K562 (cell line): ENCODE data around the gene PITHD1. TPM values are rescaled to one million over a fixed set of nuclear protein-coding genes. Genes with fewer than 3 reads are reported as not detected.

Experiments
- BRF1 ChIP-seq: IDR thresholded peaks from 3 replicates; pipeline ENCODE4 v1.6.1; 2011; ENCODE audit warnings: borderline replicate concordance, mild to moderate bottlenecking; ENCODE audit not compliant: insufficient read length; ENCODE audit errors: extremely low read depth
- C11orf30 ChIP-seq: fragments of 450-650 bp; IDR thresholded peaks from 2 replicates; pipeline ENCODE4 v1.6.1; 2016; ENCODE audit warnings: low read depth, mild to moderate bottlenecking
- CBX5 ChIP-seq: IDR thresholded peaks from 2 replicates; pipeline ENCODE4 v1.6.1; 2014; ENCODE audit warnings: low read depth, borderline replicate concordance
- CGGBP1 ChIP-seq: fragments of 250-450 bp; sonication (Bioruptor Pico); IDR thresholded peaks from 2 replicates; pipeline ENCODE4 v1.9.0; 2021; ENCODE audit warnings: mild to moderate bottlenecking
- COPS2 ChIP-seq: fragments of 450-650 bp; conservative IDR thresholded peaks from 2 replicates; pipeline ENCODE4 v1.6.1; 2016; ENCODE audit warnings: mild to moderate bottlenecking, moderate library complexity
- CREM ChIP-seq: IDR thresholded peaks from 2 replicates; pipeline ENCODE4 v1.6.1; 2014; ENCODE audit warnings: antibody characterized with exemption, low read depth
- ETV6 ChIP-seq, 3 experiments: fragments of 150-350 bp in 1 of 3; sonication (generic) in 1 of 3; formaldehyde crosslinking in 1 of 3; IDR thresholded peaks; 2 replicates each; pipeline versions ENCODE4 v1.6.1 to v1.8.0; 2014 to 2022; ENCODE audit warnings: borderline replicate concordance in 2 of 3, low read depth in 2 of 3, antibody characterized with exemption in 1 of 3, low read length in 1 of 3, mild to moderate bottlenecking in 1 of 3, missing genetic modification reagents in 1 of 3
- GTF2A2 ChIP-seq: IDR thresholded peaks from 2 replicates; pipeline ENCODE4 v1.6.1; 2016; ENCODE audit warnings: mild to moderate bottlenecking, missing genetic modification characterization, missing compliant biosample characterization
- HDAC6 ChIP-seq: IDR thresholded peaks from 2 replicates; pipeline ENCODE4 v1.6.1; 2012; ENCODE audit warnings: low read depth, mild to moderate bottlenecking, control low read depth, inconsistent platforms, low read length, moderate library complexity
- HNRNPLL ChIP-seq: fragments of 200-400 bp; formaldehyde crosslinking; IDR thresholded peaks from 2 replicates; pipeline ENCODE4 v1.6.1; 2017; ENCODE audit warnings: low read length, low read depth, mild to moderate bottlenecking; ENCODE audit not compliant: poor library complexity, severe bottlenecking
- IRF2 ChIP-seq: sonication (generic); formaldehyde crosslinking; IDR thresholded peaks from 2 replicates; pipeline ENCODE4 v1.8.1; 2022; ENCODE audit warnings: mild to moderate bottlenecking, missing genetic modification reagents
- JUN ChIP-seq, 2 experiments: sonication (generic) in 1 of 2; formaldehyde crosslinking in 1 of 2; IDR thresholded peaks; 2 replicates each; pipeline versions ENCODE4 v1.6.1 to v1.8.0; 2012 to 2022; ENCODE audit warnings: borderline replicate concordance in 2 of 2, mild to moderate bottlenecking in 2 of 2, improper control_type of control experiment in 1 of 2, low read depth in 1 of 2, low read length in 1 of 2, missing genetic modification reagents in 1 of 2
- L3MBTL2 ChIP-seq: fragments of 450-650 bp; IDR thresholded peaks from 2 replicates; pipeline ENCODE4 v1.6.1; 2016; ENCODE audit warnings: mild to moderate bottlenecking, moderate library complexity
- PURB ChIP-seq: sonication (generic); formaldehyde crosslinking; IDR thresholded peaks from 2 replicates; pipeline ENCODE4 v1.9.0; 2021; ENCODE audit warnings: low read depth, mild to moderate bottlenecking, missing genetic modification reagents
- RBM25 ChIP-seq: fragments of 200-400 bp; formaldehyde crosslinking; IDR thresholded peaks from 2 replicates; pipeline ENCODE4 v1.6.1; 2018; ENCODE audit warnings: low read length, low read depth, moderate library complexity; ENCODE audit not compliant: severe bottlenecking
- SMARCE1 ChIP-seq: fragments of 450-650 bp; IDR thresholded peaks from 2 replicates; pipeline ENCODE4 v1.7.1; 2016; ENCODE audit warnings: mild to moderate bottlenecking
- SP1 ChIP-seq: sonication (generic); formaldehyde crosslinking; IDR thresholded peaks from 2 replicates; pipeline ENCODE4 v1.8.1; 2022; ENCODE audit warnings: mild to moderate bottlenecking, missing genetic modification reagents
- SREBF1 ChIP-seq: fragments of 150-350 bp; IDR thresholded peaks from 2 replicates; pipeline ENCODE4 v1.6.1; 2014; ENCODE audit warnings: antibody characterized with exemption, low read depth, low read length, borderline replicate concordance
- TGIF2 ChIP-seq: sonication (generic); formaldehyde crosslinking; IDR thresholded peaks from 2 replicates; pipeline ENCODE4 v1.8.1; 2022; ENCODE audit warnings: mild to moderate bottlenecking, missing genetic modification reagents, moderate library complexity
- YY1 ChIP-seq, 3 experiments: IDR thresholded peaks; 2 replicates each; pipeline ENCODE4 v1.6.1; 2011; ENCODE audit warnings: low read length in 2 of 3, mild to moderate bottlenecking in 2 of 3, moderate library complexity in 2 of 3, borderline replicate concordance in 1 of 3, control low read depth in 1 of 3, low read depth in 1 of 3; ENCODE audit not compliant: insufficient read depth in 3 of 3, insufficient replicate concordance in 2 of 3, control insufficient read depth in 1 of 3, insufficient read length in 1 of 3; ENCODE audit errors: extremely low read depth in 1 of 3
- ZFX ChIP-seq: sonication (generic); formaldehyde crosslinking; IDR thresholded peaks from 2 replicates; pipeline ENCODE4 v1.8.0; 2022; ENCODE audit warnings: mild to moderate bottlenecking, missing genetic modification reagents, moderate library complexity
- ZNF174 ChIP-seq: fragments of 250-450 bp; sonication (Bioruptor Pico); IDR thresholded peaks from 2 replicates; pipeline ENCODE4 v1.4.0; 2020; ENCODE audit warnings: mild to moderate bottlenecking
- ZNF24 ChIP-seq: fragments of 450-650 bp; IDR thresholded peaks from 2 replicates; pipeline ENCODE4 v1.6.1; 2016
- ZNF311 ChIP-seq: fragments of 250-450 bp; sonication (Bioruptor Pico); IDR thresholded peaks from 2 replicates; pipeline ENCODE4 v1.4.0; 2020; ENCODE audit warnings: mild to moderate bottlenecking, moderate library complexity
- ZNF584 ChIP-seq: fragments of 200-800 bp; sonication (Bioruptor generic); IDR thresholded peaks from 2 replicates; pipeline ENCODE4 v1.6.1; 2016; ENCODE audit warnings: low read depth, mild to moderate bottlenecking, missing genetic modification characterization, missing compliant biosample characterization
- polyA plus RNA-seq, 8 experiments: library from polyadenylated mRNA; depleted of rRNA in 4 of 8; stranded (reverse) in 5 of 8; unstranded in 3 of 8; fragments of >200 nt; fragmentation: Nextera tagmentation in 2 of 8; fragmentation: Illumina TruSeq in 1 of 8; extraction: Ambion mirVana in 2 of 8; extraction: Trizol in 1 of 8; gene quantifications; 2 replicates each; pipeline versions ENCODE4 v1.2.1 to v1.2.3, GENCODE V29; 2011 to 2014; ENCODE audit warnings: inconsistent platforms in 1 of 8, missing spikeins in 1 of 8
- total RNA-seq, 7 experiments: library from RNA; depleted of rRNA in 6 of 7; stranded (reverse); fragments of >200 nt in 6 of 7; fragmentation: Illumina TruSeq in 2 of 7; extraction: Trizol in 2 of 7; gene quantifications; 2 replicates each; pipeline versions ENCODE4 v1.2.1 to v1.2.3, GENCODE V29; 2011 to 2021; ENCODE audit warnings: low replicate concordance in 1 of 7
- TF ChIP-seq, protein P1 (sequence below): fragments of 450-650 bp; IDR thresholded peaks from one replicate; pipeline ENCODE4 v1.6.1; 2018; ENCODE audit warnings: mild to moderate bottlenecking, moderate library complexity; ENCODE audit not compliant: partially characterized antibody

The PITHD1 gene
- total and polyA plus RNA-seq, 9 of the 15 experiments (the other 6 are each of a cell fraction or from before 2014, with no cell fraction given), result 46.5 to 175 (median 149) TPM

DNA sequence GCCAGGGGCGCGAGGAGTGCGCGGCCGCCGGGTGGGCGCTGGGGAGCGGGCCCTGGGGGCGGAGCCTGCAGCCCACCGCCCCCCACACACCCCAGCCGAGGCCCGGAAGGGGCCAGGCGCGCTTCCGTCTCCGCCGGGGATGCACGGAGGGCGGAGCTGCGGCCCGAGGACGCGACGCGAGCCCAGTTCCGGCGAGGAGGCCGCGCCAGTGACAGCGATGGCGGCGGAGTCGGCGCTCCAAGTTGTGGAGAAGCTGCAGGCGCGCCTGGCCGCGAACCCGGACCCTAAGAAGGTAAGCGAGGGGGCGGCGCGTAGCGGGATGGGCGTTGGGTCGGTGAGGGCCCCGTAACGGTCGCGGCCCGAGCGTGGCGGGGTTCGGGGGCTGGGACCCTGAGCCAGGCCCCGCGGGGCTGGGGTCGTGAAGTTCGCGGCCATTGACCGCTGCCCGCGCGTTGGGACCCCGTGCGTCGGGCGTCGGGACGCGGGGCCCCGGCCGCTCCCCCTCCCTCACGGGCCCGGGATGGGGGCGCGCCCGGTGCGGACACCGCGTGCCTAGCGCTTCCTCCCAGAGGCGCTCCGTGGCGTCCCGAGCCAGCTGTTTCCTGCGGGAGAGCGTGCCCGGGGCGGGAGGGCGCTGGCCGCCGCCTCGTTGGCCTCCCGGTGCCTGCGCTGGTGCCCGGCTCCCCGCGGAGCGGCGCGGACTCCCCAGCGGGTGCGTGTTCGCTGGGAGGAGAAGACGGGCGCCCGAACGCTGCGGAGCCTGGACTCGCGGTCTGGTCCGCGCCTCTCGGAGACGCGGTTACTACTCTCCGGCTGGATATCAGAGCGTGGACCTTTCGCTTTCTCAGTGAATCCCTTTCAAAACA, 34.7 kb upstream of the PITHD1 start, which contains the start of gene ELOA (continued):
- TF ChIP-seq RBM25, result no peak
- no peak for TF ChIP-seq GTF2A2 (tag)
- no peak for TF ChIP-seq ZNF584 (CRISPR knock-in tag)
- peak; percentile 30 for TF ChIP-seq HNRNPLL
- TF ChIP-seq ETV6 (IDR thresholded peaks at IDR 0.05; ENCODE audit: borderline replicate concordance in 1 of 2, low read depth in 2 of 2, low read length in 1 of 2), result peak in 1 of 2 experiments; percentile 22; a peak in 1 of 4 replicates
- peak; percentile 13; the same call in 1 of the 2 replicates for TF ChIP-seq ETV6 (CRISPR knock-in tag; IDR thresholded peaks at IDR 0.05; ENCODE audit: borderline replicate concordance)
- peak; percentile 10; the same call in 1 of the 2 replicates for TF ChIP-seq IRF2 (CRISPR knock-in tag)
- no peak for TF ChIP-seq COPS2
- no peak for TF ChIP-seq SREBF1
- no peak for TF ChIP-seq ZNF311 (CRISPR knock-in tag)
- TF ChIP-seq CGGBP1 (CRISPR knock-in tag), result peak; percentile 67; the same call in 1 of the 2 replicates
- peak; percentile 88 for TF ChIP-seq CREM
- TF ChIP-seq L3MBTL2, result peak; percentile 59; the same call in 1 of the 2 replicates
- TF ChIP-seq SMARCE1, result no peak
- 0 out of 2 replicates have a peak, but pooled peaks have one; percentile 17 for TF ChIP-seq CBX5
- 0 out of 2 replicates have a peak, but pooled peaks have one; percentile 10 for TF ChIP-seq HDAC6
- no peak for TF ChIP-seq ZNF24
- peak; percentile 87; the same call in 1 of the 2 replicates for TF ChIP-seq TGIF2 (CRISPR knock-in tag)
- TF ChIP-seq YY1 (IDR thresholded peaks at IDR 0.05; ENCODE audit: borderline replicate concordance in 1 of 3, control insufficient read depth in 1 of 3, extremely low read depth in 1 of 3, insufficient read depth in 3 of 3, insufficient read length in 1 of 3, insufficient replicate concordance in 2 of 3, low read depth in 1 of 3, low read length in 2 of 3), result peak; percentile 69 to 95 (median 92)
- peak; percentile 83 for TF ChIP-seq C11orf30
- TF ChIP-seq SP1, result no peak; the same call in 1 of the 2 replicates
- no peak for TF ChIP-seq PURB (CRISPR knock-in tag)
- TF ChIP-seq, protein P1, sequence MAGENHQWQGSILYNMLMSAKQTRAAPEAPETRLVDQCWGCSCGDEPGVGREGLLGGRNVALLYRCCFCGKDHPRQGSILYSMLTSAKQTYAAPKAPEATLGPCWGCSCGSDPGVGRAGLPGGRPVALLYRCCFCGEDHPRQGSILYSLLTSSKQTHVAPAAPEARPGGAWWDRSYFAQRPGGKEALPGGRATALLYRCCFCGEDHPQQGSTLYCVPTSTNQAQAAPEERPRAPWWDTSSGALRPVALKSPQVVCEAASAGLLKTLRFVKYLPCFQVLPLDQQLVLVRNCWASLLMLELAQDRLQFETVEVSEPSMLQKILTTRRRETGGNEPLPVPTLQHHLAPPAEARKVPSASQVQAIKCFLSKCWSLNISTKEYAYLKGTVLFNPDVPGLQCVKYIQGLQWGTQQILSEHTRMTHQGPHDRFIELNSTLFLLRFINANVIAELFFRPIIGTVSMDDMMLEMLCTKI, result no peak
- peak; percentile 85 for TF ChIP-seq ZFX (CRISPR knock-in tag)
- peak; percentile 12; the same call in 1 of the 2 replicates for TF ChIP-seq JUN (IDR thresholded peaks at IDR 0.05; ENCODE audit: borderline replicate concordance, low read depth, low read length)
- TF ChIP-seq JUN (CRISPR knock-in tag; IDR thresholded peaks at IDR 0.05; ENCODE audit: borderline replicate concordance), result peak; percentile 91
- no peak for TF ChIP-seq BRF1
- no peak for TF ChIP-seq ZNF174 (CRISPR knock-in tag)
